ENCODE data around the gene EIF2B2.
A peak's percentile ranks its signal among the peaks of the same experiment; 100 is the strongest.

EIF2B2 gene

GRCh38 chr14:75002392-75003249, at the start of gene EIF2B2:
Gene EIF2B2 (plus strand): TSS chr14:75002921. CDS start chr14:75002991, 70 bp downstream.
- DNase-seq (ENCODE audit: low read depth) = peak; percentile 91

DNA sequence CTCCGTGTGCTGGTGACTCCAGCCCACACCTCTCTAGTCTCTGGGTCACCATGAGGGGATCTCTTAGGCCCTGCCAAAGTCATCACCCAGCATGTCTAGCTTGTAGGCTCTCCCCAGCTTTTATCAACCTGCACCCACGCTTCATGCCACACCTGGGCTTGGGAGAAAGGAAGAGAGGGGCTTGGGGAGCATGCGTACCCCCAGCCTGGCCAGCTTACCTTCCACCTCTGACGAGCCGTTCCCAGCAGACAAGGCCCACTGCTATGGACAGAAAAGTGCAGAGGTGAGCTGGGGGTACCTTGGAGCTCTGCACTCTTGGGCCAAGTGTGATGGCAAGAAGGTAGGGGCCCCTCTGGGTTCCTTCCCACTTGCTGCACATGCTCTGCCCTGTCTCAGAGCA, 49.0 kb upstream of the EIF2B2 start:
- no peak for TF ChIP-seq CTCF (conservative IDR thresholded peaks at IDR 0.05; ENCODE audit: control insufficient read depth, insufficient read depth, low read depth, low read length)
- DNase-seq (ENCODE audit: low read depth) = no peak
- H3K4me3 ChIP-seq (ENCODE audit: control insufficient read depth, low read depth, low read length) = no peak overlapping the region

More at GRCh38 chr14:75002392-75003249, at the start of gene EIF2B2:
- peak within 1 kb of the TSS; percentile 96 for H3K4me3 ChIP-seq (ENCODE audit: control insufficient read depth, low read depth, low read length)
- no peak for TF ChIP-seq CTCF (conservative IDR thresholded peaks at IDR 0.05; ENCODE audit: control insufficient read depth, insufficient read depth, low read depth, low read length)

GRCh38 chr14:74954232-74954946, 48.3 kb upstream of the EIF2B2 start:
- no peak for TF ChIP-seq CTCF (conservative IDR thresholded peaks at IDR 0.05; ENCODE audit: control insufficient read depth, insufficient read depth, low read depth, low read length)
- H3K4me3 ChIP-seq (ENCODE audit: control insufficient read depth, low read depth, low read length) = no peak overlapping the region
- no peak for DNase-seq (ENCODE audit: low read depth)

DNA sequence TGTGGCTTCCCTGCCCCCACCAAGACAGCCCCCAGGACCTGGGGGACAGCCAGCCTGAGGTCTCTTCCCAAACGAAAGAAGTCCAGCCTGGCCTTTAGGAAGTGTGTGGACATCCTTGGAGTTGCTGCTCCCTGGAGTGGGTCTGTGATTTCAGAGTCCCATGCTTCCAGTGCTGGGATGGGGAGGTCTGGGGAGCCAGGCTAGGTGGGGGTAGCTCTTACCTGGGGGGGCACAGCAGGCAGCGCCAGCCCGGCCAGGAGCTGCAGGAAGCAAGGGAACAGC, 47.8 kb upstream of the EIF2B2 start:
- H3K4me3 ChIP-seq (ENCODE audit: control insufficient read depth, low read depth, low read length) = peak overlapping the region; percentile 33
- DNase-seq (ENCODE audit: low read depth) = no peak
- no peak for TF ChIP-seq CTCF (conservative IDR thresholded peaks at IDR 0.05; ENCODE audit: control insufficient read depth, insufficient read depth, low read depth, low read length)

DNA sequence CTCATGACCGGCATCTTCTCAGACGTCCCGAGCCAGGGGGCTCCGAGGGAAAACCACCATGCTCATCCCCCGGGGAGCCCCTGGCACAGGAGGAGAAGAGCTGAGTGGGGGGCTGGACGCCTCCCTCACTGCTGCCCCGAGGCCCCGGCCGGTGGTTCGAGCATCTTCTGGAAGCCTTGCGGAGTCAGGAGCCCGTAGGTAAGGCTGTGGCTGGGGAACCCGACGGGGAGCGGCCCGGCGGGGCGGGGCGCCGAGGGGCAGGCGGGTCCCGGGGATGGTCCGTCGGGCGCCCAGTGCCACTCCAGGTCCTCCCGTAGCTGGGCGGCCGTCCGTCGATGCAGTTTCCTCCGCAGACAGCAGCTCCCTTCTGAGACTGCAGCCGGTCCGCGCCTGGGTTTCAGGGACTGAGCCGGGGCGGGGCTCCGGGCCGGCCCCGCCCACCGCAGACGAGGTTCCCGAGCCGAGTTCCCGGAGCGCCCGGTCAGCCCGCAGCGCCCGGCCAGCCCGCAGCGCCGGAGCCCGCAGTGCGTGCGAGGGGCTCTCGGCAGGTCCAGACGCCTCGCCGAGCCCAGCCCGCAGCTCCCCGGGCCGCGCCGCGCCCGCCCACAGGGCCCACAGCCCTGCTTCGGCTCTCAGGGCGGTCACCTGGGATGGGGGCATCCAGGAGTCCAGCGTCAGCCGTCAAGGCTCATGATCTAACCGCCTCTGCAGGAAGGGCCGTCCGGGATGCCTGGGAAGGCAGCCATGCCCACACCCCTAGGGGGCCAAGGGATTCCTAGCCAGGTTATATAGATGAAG, 47.3 kb upstream of the EIF2B2 start, which contains the start of gene PGF:
Gene PGF (minus strand): TSS at position 369 of the 798 bp plus-strand sequence. CDS start 355 bp downstream, at position 14.
- no peak for TF ChIP-seq CTCF (conservative IDR thresholded peaks at IDR 0.05; ENCODE audit: control insufficient read depth, insufficient read depth, low read depth, low read length)
- H3K4me3 ChIP-seq (ENCODE audit: control insufficient read depth, low read depth, low read length) = peak within 1 kb of the TSS; percentile 33
- peak; percentile 18 for DNase-seq (ENCODE audit: low read depth)

DNA sequence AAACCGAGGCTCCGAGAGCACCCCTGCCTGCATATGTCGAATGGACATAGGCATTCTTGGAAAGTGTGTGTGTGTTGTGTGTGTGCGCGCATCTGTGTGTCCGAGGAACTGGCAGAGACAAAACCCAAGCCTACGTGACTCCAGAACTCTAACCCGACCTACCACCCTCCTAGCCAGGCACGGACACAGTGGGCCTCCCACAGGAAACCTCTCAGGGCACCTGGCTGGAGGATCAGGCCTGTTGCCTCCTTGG, 46.8 kb upstream of the EIF2B2 start:
- TF ChIP-seq CTCF (conservative IDR thresholded peaks at IDR 0.05; ENCODE audit: control insufficient read depth, insufficient read depth, low read depth, low read length) = no peak
- DNase-seq (ENCODE audit: low read depth) = no peak
- no peak overlapping the region for H3K4me3 ChIP-seq (ENCODE audit: control insufficient read depth, low read depth, low read length)
